ENCODE results near the gene CRABP1.

GRCh38 chr15:78393137-78393536 lies 53.0 kb downstream of the CRABP1 start:
- TF ChIP-seq CTCF (conservative IDR thresholded peaks at IDR 0.05), result no peak
- no peak for TF ChIP-seq EZH2 (IDR thresholded peaks at IDR 0.05; ENCODE audit: low read depth)

Data from PC-9 (cell line).